GM21381 (cell line): ENCODE data around the gene VSTM2L.
A peak's percentile ranks its signal among the peaks of the same experiment; 100 is the strongest.

Experiments used
- ATAC-seq: cut with Tn5 transposase; IDR thresholded peaks from one replicate; pipeline ENCODE4 v1.9.1; 2021; ENCODE audit warnings: mild to moderate bottlenecking, moderate library complexity; ENCODE audit not compliant: unreplicated experiment

VSTM2L gene

DNA sequence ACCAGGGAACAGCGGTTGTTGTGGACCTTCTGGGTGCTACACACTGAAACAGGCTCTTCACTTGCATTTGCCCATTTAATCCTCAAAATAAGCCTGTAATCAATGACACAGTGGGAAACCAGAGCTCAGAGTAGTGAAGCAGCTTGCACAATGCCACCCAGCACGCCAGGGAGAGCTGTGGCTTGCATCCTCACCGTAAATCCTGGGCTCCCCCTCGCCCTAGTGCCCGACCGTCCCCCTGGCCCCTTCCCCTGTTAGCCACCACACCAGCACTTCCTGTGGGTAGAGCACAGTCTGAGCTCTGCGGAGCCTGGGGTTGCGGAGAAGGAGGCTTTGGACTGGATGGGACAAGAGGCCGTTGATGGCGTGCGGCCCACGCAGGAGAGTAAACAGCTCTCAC is 14.5 kb downstream of the VSTM2L start:
- no peak for ATAC-seq

DNA sequence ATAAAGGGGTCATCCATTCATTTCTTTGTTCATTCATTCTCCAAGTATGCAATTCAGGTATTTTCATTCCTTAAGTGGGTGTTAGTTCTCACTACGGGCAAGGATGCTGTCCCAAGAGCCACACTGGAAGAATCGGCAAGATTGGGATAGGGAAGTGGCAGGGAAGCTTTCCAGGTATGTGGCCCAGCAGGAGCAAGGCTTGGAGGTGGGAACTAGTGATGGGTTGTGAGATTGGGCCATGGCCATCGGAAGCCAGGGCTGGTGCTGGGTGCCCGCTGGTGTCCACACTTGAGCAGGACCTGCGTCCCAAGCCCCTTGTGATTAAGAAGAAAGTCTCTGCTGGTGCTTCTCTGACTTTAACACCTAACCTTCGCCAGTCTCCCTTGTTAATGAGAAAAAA is 15.1 kb downstream of the VSTM2L start:
- no peak for ATAC-seq

DNA sequence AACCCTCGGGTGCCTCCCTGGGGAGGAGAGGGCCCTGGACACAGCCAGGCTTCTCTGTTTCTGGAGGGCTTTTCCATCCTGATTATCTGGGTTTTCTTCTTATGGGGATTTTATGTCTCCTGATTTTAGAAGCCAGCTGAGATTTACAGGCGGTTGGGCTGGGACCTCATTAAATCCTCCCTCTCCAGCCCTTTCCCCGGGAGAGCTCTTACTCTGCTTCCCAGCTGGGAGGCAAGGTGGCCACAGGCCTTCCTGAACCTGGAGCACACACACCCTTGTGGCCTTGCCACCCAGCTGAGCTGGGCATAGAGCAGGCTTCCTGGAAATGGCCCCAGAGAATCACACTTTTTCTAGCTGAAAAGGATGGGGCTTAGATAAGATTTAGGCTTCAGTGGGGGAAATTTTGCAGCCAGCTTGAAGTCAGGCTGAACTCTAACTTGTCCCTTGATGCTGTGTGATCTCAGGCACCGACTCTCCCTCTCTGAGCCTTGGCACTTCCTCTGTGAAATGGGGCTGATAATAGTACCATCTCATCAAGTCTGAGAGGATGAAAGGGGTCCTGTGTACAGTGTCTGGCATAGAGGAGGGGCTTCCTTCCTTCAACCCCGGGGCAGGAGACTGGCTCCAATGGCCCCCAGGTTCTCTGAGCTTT is 16.6 kb downstream of the VSTM2L start:
- ATAC-seq, result no peak

DNA sequence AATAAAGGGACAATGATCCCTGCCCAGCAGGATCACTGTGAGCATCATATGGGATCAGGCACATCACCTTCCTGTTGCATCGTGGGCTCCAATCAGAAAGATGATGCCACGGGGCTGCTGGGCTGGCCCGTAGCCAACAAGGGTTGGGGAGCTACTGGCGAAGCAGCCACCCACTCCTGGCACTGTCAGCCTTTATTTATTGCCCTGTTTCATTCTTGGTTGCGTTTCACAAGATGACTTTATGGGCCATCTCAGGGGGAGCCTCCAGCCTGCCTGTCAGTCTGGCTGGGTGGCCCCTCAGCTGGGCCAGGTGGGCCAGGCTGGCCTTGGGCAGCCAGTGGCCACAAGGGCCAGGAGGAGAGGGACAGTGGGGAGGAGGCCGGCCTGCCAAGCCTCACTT is 17.3 kb downstream of the VSTM2L start:
- no peak for ATAC-seq

DNA sequence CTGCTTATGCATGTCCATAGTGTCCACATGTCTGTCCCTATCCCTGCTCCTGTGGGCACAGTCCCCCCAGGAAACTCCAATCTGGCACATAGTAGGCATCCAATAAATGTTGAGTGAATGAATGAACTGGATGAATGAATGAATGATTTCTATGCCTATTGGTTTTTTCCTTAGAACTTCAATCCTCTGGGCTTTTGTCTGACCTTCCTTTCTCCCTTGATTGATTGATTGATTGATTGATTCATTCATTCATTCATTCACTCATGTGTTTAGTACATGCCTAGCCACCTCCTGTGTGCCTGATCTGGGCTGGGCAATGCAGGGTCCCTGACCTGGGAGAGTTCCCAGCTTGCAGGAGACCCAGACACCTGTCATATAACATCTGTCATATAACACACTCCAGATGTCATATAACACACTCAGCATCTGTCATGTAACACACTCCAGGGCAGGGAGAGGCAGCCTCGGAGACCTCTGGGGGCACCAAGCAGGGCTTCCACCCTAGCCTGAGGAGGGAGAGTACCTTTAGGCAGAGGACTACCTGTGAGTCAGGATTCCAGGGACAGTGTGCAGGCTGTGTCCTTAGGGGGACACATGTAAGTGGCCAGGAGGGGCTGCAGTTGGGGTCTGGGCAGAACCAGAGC is 17.9 kb downstream of the VSTM2L start:
- ATAC-seq, result no peak

DNA sequence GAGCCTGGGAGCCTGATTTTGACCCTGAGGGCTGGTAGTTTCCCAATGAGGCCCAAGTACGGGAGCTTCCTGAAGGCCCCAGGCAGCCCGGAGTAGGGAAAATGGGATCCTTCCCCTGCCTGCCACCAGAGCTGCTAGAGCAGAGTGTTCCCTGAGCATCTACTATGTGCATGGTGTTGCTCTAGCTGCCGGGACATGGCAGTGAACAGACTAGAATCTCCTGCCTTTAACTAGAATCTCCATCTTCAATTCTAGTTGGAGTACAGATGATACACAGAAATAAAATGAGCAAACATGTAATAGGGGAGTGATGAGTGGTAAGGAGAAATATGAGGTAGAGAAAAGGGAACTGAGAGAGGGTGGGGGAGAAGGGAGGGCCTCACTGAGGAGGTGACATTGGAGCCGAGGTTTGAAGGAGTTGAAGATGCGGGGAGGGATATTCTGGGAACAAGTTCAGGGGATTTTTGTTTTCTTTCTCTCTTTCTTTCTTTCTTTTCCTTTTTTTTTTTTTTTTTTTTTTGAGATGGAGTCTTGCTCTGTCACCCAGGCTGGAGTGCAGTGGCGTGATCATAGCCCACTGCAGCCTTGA is 18.5 kb downstream of the VSTM2L start:
- ATAC-seq, result peak; percentile 57

DNA sequence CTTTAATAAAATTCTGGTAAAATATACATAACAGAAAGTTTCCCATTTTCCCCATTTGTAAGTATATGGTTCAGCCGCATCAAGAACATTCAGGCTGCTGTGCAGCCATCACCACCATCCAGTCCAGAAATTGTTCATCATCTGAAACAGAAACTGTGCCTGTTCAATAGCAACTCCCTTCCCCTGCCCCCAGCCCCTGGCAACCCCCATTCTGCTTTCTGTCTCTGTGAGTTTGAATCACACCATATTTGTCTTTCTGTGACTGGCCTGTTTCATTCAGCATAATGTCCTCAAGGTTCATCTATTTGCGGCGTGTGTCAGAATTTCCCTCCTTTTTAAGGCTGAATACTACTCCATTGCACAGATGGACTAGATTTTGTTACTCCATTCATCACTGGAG is 19.1 kb downstream of the VSTM2L start:
- peak; percentile 68 for ATAC-seq

DNA sequence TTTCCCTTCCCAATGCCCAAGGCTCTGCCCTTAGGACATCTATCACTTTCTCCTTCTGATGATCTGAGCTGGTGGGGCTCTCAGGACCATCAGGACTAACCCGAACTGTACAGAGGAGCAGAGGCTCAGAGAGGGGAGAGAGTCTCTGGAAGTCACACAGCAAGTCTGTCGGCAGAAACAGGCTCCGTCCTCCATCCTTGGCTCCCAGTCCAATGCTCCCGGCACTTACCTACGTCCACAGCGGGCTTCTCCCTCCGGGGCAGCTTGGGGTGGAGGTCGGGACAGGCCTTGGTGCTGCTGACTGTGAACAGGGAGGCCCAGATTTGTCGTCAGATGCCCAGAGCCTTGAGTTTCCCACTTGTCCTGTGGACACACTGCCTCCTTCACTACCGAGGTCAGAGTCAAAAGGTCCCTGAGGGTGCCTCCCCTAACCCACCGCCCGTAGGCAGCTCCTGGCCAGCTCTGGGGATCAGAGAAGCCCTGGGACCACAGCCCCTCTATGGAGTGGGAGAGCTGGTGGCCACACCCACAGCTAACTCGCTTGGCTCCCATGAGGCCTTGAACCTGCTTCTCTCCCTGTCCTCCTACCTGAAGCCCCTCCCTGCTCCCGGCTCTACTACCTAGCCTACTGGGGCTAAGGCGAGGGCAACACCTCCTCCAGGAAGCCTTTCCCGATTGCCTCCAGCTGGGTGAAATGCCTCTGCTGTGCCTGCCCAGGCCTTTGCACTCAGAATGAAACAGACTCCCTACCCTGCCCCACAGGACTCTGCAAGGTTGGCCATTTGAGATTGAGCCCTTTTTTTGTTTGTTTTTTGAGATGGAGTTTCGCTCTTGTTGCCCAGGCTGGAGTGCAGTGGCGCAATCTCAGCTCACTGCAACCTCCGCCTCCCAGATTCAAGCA is 22.6 kb downstream of the VSTM2L start:
- ATAC-seq, result no peak

DNA sequence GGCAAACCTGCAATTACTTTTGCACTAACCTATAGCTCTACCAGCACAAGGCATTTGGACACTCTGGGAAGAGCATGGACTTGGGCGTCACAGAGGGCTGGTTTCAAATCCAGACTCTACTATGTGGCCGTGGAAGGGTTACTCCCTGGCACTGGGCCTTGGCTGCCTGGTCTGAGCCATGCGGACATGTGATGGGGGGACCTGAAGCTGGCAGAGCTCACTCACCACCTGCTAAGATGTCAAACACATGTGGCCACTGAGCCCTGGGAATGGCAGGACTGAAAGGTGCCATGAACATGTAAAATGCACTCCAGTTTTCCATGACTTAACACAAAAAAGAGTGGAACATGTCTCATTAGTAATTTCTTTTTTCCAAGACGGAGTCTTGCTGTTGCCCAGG is 23.7 kb downstream of the VSTM2L start:
- no peak for ATAC-seq

DNA sequence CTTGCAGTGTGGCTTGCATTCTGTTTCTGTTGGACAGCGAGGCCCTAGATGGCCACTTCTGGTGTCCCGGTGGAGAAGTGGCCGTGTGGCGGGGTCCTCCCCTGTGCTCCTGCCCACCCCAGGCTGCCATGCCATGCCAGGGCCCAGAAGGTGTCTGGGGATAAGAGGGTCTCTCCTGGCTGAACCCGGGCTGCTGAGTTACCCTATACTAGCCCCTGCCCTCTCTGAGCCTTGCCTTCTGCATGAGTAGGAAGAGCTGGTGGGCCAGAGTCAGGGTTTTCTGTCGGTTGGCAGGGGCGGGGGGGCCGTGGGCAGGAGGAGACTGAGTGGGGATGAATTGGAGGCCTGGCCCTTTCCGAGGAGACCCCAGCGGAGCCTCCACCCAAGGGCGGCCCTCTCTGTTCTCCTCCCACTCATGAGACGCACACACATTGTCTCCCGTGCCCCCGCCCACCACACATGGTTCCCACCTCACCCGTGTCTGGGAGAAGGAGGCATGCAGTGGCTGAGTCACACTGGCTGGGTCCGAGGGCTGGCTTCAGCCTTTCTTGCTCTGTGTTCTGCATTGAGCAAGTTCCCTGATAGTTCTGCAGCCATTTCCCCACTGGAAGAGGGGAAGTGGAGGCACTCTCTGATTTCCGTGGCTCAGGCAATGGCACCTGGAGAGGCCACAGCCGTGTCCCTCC is 24.6 kb downstream of the VSTM2L start:
- ATAC-seq, result no peak

DNA sequence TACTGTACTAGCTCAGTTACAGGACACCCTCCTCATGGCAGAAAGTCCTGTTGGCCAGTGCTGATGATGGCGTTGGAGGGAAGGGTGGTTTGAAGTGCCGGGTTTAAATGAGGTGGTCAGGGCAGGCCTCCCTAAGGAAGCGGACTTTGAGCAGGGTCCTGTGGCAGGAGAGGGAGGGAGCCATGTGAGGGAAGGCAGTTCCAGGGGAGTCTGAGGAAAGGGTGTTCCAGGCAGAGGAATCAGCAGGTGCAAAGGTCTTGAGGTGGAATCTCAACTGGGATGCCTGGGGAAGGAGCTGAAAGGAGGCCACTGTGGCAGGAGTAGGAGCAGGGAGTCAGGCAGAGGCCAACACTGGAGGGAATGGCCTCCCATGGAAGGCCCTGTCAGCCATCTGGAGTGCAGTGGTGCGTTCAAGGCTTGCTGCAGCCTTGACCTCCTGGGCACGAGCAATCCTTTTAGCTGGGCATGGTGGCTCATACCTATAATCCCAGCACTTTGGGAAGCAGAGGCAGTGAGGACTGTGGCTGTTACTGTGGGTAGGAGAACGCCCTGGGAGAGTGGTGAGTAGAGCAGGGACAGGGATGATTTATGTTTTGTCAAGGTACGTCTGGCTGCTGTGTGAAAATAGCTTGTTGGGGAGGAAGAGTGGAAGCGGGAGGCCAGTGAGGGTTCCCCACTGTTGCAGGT is 26.2 kb downstream of the VSTM2L start:
- ATAC-seq, result no peak

DNA sequence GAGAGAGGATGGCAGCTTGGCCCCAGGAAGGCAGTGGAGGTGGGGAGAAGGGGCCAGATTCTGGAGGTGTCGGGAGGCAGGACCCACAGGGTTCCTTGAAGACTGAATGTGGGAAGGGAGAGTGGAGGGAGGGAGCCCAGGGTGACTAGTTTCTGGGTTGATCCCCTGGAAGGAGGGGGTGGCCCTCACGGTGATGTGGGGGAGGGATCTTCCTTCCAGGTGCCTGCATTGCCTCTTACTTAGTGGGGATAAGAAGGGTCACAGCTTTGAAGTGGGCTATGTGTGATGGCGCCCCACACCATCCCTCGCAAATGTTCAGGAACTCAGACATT is 26.7 kb downstream of the VSTM2L start:
- no peak for ATAC-seq

DNA sequence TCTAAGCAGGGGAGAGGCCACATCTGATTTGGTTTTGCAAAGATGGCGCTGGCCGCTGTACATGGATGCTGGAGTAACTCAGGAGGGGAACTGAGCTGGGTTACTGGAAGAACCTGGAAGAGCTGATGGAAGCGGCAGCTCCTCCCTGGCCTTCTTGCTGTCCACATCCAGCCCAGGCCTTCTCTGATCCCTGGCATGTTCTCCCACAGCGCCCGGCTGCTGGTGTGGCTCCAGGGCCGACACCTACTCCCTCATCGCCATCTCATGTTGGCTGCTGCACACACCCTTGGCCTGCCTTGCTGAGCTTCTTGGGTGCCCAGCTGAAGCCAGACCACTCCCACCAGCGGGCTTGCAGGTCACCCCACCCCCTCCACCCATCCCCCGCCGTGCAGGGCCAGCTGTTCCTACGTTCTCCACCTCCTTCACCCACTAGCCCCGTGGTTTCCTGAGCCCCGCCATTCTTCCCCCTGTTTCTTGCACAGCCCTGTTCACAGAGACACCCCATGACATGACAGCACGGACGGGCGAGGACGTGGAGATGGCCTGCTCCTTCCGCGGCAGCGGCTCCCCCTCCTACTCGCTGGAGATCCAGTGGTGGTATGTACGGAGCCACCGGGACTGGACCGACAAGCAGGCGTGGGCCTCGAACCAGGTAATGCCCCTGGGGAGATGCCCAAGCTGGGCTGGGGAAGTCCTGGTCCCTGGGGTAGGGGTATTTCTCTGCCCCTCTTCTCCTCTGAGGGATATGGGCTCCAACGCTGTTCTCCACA is 28.4 kb downstream of the VSTM2L start:
- no peak for ATAC-seq

DNA sequence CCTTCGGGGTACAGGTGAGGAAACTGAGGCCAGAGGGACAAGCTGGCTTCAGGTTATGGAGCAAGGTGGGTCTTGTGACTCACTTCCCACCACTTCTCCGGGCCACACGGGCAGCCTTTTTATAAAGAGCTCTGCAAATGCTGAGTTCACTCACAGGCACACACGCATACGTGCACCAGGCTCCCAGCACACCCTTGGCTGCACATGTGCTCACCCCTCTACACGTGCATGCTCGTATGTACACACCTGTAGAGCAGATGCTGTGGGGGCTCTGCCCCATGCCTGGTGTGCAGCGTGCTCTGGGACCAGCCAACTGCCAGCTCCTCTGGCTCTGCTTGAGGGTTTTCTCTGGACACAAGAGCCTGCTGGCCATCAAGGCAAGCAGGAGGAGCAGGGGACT is 29.1 kb downstream of the VSTM2L start:
- ATAC-seq, result no peak

DNA sequence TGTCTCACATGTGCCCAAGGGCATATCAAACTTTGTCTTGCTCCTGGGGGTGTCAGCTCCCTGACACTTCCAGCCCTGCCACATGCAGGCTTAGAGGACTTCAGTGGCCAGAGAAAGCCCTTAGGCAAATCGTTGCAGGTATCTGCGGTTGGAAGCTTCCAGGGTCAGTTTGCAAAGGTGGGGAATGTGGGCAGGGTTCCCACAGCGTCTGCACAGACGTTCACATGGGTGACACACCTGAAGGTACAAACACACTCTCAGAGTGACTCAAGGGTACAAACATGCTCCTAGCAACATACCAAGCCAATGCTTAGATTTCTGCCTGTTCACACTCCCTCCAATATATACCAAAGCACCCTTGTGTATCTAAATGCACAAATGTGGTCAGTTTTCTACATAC is 30.0 kb downstream of the VSTM2L start:
- ATAC-seq, result no peak

DNA sequence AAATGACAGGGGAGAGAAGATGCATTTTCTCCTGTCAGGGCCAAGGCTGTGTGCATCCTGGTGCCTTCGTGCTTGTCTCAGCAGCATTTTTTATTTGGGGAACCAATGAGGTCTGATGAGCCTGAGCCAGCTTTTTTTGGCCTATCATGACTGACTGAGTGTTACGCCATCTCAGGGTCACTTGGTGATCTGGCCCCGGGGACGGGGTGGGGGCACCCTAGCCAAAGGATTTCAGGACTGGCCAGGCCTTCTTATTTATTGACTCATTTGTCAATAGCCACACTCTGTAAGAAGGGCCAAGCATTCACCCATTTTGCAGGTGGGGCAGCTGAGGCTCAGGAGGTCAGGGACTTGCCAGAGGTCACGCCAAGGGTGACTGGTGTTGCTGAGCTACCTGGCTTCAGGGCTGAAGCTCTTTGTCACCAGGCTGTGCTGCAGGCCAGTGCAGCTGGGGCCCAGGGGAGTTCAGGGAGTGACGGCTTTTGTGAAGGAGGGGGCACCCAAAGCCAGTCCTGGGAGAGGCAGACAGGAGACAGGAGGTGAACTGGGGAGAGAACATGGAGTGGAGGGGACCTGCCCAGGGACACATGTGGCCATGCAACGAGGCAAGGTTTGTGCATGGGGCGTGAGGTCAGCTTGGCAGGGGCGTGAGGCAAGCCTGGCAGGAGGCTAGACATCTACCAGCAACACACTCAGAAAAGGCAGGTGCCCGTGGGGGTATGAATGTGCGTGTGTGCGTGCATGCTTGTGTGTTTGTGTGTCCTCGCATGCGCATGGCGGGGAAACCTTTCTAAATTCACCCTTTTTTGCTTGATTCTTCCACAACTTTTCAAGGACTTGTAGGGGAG is 31.1 kb downstream of the VSTM2L start:
- ATAC-seq, result no peak

DNA sequence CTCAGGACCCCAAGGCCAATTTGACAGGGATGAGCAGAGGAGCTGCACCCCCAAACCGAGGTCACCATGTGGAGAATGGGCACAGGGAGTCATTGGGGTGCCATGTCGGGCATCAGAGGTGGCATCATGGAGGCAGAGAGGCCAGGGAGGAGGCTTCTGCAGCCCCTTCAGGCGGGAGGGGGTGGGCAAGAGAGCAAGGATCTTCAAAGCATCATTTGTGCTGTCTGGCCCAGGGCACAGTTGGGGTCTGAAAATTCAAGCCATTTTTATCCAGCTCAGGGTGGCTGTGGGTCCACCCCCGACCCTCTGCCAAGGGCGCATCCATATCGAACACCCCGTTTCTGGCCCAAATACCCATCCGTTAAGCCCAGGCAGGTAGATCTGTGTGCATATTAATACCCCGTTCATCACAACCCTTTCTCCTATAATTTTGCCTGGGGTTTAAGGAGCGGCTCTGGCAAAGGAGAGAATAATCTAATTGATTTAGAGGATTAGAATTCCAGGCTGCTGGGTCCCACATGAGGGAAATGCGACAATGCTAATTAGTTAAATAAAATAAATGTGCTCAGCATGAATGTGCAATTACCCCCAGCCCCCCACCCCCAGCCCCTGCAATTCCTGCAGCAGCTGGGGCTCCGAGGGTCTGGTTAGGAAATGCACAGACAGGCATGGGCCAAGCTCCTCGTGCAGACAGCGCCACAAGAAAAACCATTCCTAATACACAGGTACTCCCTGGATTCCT is 31.9 kb downstream of the VSTM2L start:
- ATAC-seq, result no peak

DNA sequence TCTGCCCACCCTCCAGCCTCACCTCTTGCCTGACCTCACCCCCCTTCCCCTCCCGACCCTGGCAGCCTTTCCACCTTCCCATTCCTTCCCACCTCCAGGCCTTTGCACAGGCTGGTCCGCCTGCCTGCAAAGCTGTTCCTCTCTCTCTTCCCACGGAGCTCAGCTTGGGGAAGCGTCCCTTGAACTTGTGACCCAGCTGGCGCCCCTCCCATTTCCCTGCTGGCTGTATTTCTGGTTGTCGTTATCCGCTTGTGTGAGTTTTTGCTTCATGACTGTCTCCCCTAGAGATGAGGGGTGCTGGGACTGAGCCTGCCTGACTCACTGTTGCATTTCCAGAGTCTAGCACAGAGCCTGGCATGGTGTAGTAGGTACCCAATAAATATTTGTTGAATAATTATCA is 32.5 kb downstream of the VSTM2L start:
- ATAC-seq, result no peak
